NCI-H2029 treated with DMSO at 0.1 percent for 48 hours (cell line): Measurements from ENCODE around the gene C1QL4.
"Not testable (repeated sequence)": the region's sequence is repeated elsewhere in the genome, so short reads cannot be mapped to it uniquely, and the experiment has no call there.

Experiments used
- DNase-seq: peaks from one replicate; lab custom pipeline; 2025; lab: John Stamatoyannopoulos, UW

The C1QL4 gene

GRCh38 chr12:49333778-49334177 lies 3.2 kb downstream of the C1QL4 start:
- not testable (repeated sequence) for DNase-seq

DNA sequence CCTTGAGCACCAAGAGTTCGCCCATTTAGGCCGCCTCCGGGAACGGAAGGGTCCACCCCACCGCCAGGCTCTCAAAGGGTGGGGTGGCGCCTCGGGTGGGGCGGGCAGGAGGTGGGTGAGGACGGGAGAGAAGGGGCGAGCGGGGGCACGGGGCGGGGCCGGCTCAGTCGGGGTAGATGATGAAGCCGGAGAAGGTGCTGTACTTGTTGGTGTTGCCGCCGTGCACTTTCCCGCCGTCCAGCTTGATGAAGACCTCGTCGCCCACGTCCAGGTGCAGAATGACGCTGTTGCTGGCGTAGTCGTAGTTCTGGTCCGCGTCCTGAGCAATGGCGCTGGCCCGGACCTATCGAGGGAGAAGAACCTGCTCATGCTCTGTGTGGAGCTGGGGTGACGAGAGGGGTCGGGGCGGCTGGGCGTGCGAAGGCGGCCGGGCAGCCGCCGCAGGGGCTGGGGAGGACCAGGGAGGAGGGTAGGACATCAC lies 4.1 kb downstream of the C1QL4 start:
- no peak for DNase-seq

DNA sequence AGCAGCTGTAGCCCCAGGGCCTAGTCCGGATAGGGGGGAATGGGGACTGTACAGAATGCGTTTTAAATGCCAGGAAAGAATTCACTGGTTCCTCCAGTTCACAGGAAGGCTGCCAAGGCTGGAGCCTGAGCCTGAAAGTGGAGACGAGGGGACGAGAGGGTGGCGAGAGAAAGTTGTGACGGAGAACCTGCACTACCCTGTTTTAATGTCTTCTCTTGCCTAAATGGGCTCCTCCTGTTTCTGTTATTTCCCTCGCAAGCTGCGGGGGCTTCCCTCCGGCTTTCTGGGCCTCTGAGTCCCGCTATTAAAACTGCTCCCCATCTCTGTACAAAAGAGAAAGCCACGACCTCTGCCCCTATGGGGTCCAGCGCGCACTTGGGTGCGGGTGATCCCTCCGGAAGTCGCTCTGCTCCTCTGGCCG lies 4.5 kb downstream of the C1QL4 start:
- DNase-seq, result no peak

DNA sequence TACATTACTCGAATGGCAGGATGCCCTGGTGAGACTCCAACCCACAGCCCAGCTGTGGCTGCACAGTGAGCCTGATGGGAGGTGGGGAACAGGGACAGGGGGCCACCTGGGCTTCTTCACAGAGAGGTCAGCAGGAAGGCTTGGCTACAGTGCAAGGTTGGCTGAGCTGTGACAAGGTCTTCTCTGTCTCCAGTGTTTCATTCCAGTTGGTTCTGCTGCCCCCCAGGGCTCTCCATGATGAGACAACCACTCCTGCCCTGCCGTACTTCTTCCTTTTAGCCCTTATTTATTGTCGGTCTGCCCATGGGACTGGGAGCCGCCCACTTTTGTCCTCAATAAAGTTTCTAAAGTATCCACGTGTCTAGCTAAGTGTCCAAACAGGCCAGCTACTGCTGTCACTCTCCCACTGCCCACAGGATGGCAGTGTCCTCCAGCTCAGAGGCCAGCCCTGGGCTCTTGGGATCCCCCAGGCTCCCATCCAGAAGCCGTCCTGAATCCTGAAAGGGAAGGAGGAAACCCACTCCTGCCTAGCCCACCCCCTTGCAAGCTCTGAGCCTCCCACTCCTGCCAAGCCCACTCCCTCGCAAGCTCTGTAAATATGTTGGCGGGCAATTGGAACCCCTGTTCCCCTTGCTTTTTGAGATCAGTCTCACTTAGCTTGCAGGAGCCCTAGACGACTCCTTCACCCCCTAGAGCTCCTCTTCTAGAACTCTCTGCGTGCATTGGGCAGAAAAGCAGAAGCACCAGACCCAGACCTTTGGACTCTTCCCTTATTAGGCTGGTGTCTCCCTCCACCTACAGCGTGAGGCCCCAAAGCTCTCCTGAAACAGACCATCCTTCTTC lies 5.4 kb downstream of the C1QL4 start:
- DNase-seq, result no peak

DNA sequence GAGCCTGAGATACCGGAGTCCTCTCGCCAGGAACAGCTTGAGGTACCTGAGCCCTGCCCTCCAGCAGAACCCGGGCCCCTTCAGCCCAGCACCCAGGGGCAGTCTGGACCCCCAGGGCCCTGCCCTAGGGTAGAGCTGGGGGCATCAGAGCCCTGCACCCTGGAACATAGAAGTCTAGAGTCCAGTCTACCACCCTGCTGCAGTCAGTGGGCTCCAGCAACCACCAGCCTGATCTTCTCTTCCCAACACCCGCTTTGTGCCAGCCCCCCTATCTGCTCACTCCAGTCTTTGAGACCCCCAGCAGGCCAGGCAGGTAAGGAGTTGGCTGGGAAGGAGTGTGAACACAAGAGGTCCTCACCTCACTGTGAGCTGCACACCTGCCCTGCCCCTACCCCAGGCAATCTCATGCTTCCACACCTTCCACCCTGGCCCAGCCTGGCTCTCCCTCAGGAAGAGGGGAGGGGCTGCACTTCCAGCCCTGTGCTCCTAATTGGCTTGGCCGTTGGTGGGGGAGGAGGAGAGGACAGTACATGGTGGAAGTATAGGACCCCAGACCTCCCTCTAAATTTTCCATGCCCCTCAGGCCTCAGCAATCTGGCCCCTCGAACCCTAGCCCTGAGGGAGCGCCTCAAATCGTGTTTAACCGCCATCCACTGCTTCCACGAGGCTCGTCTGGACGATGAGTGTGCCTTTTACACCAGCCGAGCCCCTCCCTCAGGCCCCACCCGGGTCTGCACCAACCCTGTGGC lies 6.2 kb downstream of the C1QL4 start:
- DNase-seq, result no peak

DNA sequence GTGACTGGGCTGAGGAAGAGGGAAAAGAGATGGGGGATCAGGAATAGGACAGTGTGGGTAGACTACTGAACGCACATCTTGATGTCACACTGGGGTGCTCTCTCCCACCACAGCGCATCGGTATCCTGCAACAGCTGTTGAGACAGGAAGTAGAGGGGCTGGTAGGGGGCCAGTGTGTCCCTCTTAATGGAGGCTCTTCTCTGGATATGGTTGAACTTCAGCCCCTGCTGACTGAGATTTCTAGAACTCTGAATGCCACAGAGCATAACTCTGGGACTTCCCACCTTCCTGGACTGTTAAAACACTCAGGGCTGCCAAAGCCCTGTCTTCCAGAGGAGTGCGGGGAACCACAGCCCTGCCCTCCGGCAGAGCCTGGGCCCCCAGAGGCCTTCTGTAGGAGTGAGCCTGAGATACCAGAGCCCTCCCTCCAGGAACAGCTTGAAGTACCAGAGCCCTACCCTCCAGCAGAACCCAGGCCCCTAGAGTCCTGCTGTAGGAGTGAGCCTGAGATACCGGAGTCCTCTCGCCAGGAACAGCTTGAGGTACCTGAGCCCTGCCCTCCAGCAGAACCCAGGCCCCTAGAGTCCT lies 6.9 kb downstream of the C1QL4 start:
- DNase-seq, result no peak

DNA sequence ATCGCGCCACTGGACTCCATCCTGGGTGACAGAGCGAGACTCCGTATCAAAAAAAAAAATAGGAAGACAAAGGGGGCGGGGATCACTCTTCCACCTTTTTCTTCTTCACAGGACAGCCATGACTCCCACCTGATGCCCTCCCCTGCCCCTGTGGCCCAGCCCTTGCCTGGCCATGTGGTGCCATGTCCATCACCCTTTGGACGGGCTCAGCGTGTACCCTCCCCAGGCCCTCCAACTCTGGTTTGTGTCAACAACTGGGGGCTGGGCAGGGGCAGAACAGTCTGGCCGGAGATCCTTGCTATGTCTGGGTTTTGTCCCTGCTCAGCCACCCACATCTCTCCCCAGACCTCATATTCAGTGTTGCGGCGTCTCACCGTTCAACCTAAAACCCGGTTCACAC lies 8.2 kb downstream of the C1QL4 start:
- DNase-seq, result no peak

DNA sequence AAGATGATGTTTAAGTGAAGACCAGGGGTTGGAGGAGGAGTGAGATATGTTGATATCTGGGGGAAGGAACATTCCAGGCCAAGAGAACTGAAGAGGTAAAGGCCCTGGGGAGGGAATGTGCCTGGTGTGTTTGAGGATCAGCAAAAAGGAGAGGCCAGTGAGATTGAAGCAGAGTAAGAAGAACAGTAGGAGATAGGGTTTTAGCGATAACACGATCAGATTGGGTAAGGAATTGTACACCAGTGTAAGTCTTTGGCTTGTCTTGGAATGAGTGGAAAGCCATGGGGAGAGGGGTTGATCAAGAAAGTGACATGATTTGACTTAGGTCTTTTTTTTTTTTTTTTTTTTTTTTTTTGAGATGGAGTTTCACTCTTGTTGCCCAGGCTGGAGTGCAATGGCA lies 9.1 kb downstream of the C1QL4 start:
- no peak for DNase-seq

- no peak for DNase-seq
Observed at GRCh38 chr12:49327368-49327767, 9.6 kb downstream of the C1QL4 start.

DNA sequence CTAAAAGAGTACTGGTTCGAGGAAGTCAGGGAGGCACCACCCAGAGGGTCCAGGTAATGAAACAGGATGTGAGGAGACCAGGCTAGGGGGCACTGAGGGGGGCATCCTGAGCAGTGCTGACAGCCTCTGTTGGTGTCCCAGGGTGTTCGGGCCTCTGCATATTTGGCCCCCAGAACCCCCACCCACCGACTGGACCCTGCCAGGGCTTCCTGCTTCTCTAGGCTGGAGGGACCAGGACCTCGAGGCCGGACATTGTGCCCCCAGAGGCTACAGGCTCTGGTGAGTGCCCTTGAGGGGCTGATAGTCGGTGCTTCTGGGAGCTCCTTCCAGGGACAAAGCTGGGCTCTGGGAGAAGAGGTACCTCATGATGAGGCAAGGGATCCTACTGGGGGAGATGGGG lies 11.4 kb downstream of the C1QL4 start:
- no peak for DNase-seq

DNA sequence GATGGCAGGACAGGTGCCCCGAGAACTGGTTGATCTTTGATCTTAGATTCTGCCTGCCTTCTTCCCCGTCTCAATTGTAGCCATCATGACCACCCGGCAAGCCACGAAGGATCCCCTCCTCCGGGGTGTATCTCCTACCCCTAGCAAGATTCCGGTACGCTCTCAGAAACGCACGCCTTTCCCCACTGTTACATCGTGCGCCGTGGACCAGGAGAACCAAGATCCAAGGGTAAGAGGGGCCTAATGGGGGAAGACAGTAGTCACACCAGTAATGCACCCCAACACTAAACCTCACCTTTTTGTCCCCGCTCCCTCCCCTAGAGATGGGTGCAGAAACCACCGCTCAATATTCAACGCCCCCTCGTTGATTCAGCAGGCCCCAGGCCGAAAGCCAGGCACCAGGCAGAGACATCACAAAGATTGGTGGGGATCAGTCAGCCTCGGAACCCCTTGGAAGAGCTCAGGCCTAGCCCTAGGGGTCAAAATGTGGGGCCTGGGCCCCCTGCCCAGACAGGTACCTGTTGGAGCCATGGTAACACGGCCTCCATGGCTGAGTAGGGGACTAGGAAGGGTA lies 13.4 kb downstream of the C1QL4 start:
- DNase-seq, result no peak

DNA sequence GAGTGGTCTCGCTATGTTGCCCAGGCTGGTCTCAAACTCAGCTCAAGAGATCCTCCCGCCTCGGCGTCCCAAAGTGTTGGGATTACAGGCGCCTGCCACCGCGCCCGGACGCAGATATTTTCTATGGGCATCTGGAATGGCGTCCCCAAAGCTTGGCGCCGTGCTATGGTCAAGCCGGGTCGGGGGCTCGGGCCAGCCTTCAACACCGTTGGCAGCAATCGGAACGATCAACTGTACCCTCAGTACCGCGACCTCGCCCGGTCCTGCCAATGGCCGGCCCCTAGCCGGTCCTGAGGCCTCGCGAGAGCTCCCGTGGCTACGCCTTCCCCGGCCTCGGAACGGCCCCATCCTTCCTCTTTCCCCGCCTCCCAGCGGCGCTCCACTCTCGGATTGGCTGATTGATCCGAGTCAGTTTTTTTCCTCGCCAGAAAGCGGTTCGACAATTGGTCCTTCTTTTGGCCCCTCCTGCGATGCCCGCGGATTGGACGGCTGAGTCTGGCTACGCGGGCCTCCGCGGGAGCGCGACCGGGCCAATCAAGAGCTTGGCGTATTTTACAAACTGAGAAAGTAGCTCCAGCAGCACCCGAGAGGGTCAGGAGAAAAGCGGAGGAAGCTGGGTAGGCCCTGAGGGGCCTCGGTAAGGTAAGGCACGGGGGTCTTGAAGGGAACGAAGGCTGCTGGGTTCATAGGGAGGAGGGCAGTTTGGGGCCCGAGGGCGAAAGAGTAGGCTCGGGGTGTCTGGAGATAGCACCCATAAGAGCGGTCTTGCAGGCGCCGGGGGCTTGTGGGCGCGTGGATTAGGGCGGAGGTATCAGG lies 14.1 kb downstream of the C1QL4 start, which contains the start of gene TROAP:
Gene TROAP, plus strand, starts transcription at position 548 of the 816 bp plus-strand sequence. CDS start 354 bp downstream, outside the sequence.
- peak; percentile 95 for DNase-seq

GRCh38 chr12:49322367-49322707 lies 14.7 kb downstream of the C1QL4 start:
- no peak for DNase-seq

GRCh38 chr12:49320411-49321103 lies 16.4 kb downstream of the C1QL4 start:
- DNase-seq, result not testable (repeated sequence)

- DNase-seq, result not testable (repeated sequence)
Observed at GRCh38 chr12:49317118-49317517, 19.9 kb downstream of the C1QL4 start.

- no peak for DNase-seq
Observed at GRCh38 chr12:49314811-49315210, 22.2 kb downstream of the C1QL4 start.

GRCh38 chr12:49310451-49311000 lies 26.5 kb downstream of the C1QL4 start:
- not testable (repeated sequence) for DNase-seq

DNA sequence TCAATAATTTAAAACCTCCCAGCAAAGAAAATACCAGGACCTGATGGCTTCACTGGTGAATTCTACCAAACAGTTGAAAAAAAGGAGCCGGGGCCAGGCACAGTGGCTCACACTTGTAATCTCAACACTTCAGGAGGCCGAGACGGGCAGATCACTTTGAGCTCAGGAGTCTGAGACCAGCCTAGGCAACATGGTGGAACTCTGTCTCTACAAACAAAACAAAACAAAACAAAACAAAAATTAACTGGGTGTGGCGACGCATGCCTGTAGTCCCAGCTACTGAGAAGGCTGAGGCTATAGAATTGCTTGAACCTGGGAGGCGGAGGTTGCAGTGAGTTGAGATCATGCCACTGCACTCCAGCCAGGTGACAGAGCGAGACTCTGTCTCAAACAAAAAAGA lies 27.6 kb downstream of the C1QL4 start:
- DNase-seq, result no peak

GRCh38 chr12:49305762-49306510 lies 31.1 kb downstream of the C1QL4 start:
- DNase-seq, result no peak

- DNase-seq, result no peak
Observed at GRCh38 chr12:49304161-49304560, 32.8 kb downstream of the C1QL4 start.
